ENCODE measurements around the gene G6PD.
"Not testable (repeated sequence)": the region's sequence is repeated elsewhere in the genome, so short reads cannot be mapped to it uniquely, and the experiment has no call there.

G6PD gene

DNA sequence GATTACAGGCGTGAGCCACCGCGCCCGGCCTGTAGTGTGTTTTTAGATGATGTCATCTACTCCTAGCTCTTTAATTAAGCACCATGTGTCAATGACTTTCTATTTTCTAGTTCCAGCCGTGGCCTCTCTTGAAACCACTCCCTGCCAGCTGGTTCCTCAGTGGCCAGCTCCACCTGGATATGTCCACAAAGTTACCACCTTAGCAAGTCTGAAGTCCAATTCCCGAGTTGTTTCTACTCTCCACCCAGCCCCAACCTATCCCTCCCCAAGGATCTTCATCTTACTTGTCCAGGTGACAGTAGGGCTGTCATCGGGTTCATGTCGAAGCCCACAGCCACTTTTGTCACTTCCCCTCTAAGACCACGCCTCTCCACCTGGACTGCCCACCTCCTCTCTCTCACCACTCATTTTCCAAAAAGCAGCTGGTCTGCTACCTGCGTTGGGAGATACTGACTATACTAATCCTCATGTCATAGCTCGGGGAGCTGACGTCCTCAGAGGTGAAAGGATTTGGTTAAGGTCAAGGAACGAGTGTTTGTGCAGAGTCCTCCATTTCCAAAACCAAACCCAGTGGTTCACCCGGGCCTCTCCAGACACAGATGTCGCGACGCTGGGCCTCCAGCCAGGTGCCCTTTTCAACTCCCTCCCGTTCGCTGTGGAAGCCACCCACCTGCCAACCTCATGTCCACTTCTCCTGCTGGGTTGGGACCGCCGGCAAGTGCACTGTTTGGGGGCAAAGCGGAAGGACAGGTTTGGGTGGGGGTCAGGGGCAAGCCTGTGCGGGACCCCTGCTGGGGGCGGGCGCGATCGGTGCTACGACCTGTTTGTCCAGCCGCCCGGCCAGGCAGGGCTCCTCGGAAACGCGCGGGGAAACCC lies 31.3 kb downstream of the G6PD start:
- no peak for DNase-seq (ENCODE audit: low spot score)

DNA sequence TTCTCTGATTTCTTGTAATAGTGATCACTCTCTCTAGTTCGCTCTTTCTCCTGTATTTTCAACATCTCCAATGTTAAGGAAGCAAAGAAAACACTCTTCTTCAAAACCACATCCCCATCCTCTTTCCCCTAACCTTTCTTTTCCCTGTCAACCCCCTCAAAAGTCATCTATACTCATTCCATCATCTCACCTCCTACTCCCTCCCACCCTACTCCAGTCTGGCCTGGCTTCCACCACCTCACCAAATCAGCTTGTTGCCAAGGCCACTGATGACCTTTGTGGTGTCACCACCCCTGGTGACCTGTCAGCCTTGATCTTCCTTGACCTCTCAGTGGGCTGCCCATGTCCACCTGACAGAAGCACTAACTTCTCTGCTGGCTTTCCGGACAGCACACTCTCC lies 32.9 kb downstream of the G6PD start:
- no peak for DNase-seq (ENCODE audit: low spot score)

DNA sequence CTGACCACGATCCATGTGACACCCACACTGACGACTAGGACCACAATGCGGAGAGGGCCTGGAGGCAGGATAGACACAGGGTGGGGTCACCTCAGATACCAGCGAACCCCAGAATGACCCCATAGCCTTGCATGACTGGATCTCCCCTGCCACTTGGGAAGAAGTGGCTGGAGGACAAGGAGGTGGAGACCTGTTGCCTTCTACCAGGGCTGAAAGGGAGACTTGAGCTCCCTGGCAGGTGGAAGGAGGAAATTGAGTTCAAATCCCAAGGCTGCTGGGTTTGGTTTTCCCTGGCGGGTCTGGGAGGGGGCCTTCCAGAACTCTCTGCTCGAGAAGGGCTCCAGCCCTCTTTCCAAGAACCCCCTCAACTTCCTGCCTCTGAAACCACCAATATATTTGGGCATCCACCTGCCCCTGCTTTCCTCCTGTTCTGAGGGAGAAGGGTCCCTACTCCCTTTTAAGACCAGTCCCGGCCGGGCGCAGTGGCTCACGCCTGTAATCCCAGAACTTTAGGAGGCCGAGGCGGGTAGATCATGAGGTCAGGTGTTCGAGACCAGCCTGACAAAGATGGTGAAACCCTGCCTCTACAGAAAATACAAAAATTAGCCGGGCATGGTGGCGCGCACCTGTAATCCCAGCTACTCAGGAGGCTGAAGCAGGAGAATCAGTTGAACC lies 33.6 kb downstream of the G6PD start:
- DNase-seq (ENCODE audit: low spot score): no peak

DNA sequence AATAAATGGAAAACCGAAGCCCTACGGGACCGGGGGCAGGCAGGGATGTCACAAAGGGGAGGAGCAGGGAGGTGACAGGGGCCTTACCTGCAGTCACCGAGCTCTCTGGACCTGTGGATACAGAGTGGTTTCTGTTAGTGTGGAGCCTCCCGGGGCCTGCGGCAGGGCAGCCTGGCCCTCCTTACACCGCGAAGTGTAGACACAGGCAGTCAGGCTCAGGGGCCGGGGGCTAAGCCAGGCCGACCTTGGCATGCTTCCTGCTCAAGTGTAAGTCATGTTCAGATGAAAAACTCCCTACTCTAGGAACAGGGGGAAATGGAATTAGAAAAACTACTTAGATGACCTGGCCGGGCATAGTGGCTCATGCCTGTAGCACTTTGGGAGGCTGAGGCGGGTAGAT lies 34.9 kb downstream of the G6PD start:
- no peak for DNase-seq (ENCODE audit: low spot score)

DNA sequence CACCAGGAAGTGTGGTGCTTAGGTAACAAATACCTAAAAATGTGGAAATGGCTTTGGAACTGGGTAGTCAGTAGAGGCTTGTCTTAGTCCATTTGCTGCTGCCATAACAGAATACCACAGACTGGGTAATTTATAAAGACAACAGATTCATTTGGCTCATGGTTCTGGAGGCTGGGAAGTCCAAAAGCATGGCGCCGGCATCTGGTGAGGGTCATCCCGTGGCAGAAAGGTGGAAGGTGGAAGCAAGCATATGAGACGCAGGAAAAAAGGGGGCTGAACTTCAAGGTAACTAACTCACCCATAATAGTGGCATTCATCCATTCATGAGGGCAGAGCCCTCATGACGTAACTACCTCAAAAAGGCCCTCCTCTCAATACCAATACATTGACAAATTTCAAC lies 37.2 kb downstream of the G6PD start:
- DNase-seq (ENCODE audit: low spot score): no peak

DNA sequence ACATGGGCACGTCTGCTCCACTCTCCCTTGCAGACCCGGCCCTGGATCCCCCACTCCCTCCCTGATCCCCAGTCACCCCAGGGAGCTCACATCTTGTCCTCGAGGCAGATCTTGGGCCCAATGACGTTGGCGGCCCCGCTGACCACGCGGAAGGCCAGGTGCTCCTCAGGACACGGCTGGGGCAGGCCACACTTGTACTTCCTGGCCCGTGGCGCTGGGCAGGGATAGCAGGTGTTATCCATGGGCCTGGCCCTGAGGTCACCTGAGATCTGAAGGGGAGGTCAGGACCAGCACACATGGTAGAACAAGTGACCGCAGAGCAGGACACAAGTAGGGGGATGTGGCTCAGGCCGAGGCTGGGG lies 38.3 kb downstream of the G6PD start:
- no peak for DNase-seq (ENCODE audit: low spot score)

DNA sequence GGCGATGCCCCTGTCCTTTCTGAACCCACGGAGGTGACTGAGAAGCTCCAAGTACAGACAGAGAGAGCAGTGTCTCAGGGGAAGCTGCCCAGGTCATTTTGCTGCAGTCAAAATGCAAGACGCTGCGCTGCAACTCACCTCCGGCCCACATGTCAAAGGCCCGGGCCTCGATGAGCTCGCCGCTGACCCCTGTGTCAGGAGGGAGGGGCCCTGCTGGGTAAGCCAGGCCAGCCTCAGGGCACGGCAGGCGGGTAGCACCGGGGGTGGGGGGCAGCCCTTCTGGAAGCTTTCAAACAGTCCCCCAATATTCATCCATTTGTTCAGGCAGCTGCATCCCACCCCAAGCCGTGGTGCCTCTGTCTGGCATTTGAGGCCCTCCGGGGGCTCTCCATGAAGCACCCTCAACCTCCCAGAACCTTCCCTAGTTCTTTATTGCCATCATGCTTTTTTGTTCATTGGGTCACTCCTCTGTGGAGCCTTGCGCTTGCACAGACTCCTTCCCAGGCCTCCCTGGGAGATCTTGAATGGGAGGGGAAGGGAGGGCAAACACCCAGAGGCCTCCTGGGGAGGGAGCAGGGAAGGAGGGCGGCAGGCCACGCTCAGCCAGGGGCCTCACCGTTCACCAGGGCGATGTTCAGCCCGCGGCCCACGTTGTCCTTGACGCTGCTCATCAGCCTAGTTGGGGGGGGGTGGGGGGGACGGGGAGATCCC lies 38.8 kb downstream of the G6PD start:
- no peak for DNase-seq (ENCODE audit: low spot score)

DNA sequence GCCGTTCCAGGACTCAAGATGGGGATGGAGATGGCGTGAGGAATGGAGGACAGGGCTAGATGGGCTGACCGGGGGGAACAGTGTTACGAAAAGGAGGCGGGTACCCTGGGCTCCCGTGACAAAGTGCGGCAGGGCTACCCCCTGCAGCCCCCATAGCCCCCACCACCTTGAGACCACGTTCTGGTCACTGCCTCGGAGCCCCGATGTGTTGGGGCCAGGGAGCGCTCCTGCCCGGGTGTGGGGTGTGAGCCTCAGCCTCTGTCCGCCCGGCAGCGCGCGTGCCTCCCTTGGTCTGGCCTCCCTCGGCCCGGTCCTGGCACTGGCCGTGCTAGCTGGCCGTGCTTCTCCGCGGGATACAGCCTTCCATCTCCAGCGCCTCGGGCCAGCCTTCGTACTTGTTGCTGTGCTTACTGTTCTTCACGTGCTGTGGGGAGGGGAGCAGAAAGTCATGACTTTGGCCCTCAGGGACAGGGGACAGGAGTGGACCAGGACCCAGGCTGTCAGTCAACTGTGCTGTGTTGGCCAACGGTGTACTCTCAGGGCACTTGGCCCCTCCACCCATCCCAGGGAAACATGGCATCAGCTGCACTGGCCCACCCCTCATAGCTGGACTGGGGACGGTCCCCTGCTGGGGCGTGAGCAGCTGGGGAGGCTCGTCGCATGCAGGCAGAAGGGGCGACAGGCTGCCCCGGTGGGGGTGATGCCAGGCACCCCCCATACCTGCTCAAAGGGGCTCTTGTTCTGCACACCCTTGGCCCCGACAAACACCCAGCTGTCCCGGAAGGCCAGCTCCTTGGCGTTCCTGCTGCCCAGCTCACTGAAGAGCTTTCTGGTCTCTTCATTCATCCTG lies 39.9 kb downstream of the G6PD start:
- no peak for DNase-seq (ENCODE audit: low spot score)

DNA sequence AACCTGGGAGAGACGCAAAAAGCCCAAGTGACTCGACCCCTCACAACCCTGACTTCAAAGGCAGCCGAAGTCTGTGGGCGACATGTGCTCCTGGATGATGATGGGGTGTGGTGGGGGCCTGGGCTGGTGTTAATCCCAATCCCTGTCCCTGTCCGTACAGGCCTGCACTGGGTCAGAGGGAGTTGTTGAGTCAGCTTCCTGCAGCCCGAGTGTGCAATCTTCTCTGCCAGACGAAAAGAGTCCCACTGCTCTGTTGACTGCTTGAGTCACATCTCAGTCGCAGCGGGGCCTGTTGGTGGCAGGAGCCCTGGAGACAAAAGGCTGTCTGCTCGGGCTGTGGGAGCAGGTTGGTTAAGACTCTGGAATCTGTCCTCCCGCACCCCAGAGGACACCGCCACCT lies 40.9 kb downstream of the G6PD start:
- DNase-seq (ENCODE audit: low spot score): no peak

DNA sequence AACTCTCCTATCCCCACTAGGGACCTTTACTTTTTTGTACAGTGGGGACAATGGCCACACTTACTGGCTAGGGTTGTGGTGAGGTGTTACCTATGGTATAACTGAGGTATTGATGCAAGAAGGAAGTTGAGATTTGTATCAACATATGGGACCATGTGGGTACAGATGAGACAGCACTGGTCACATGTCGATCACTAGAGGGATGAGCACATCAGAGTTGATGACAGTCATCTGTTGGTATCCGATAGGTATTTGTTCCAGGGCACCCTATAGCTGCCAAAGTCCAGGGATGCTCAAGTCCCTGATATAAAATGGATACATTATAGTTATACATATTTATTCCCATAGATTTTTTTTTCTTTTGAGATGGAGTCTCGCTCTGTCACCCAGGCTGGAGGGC lies 43.7 kb downstream of the G6PD start:
- DNase-seq (ENCODE audit: low spot score): no peak

DNA sequence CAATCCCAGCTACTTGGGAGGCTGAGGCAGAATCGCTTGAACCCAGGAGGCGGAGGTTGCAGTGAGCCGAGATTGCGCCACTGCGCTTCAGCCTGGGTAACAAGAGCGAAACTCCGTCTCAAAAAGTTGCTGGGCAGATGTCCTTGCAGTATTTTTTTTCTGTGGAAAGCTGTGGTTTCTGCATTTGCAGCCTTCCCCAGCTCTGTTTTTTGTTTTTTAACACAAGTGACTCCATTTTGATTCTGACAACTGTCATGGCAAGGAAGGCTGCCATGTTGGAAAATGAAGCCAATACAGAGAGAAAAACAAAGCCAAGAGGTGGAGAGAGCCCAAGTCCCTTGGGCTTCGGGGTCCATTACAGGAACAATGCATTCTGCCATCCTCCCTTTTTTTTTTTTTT lies 44.5 kb downstream of the G6PD start:
- no peak for DNase-seq (ENCODE audit: low spot score)

DNA sequence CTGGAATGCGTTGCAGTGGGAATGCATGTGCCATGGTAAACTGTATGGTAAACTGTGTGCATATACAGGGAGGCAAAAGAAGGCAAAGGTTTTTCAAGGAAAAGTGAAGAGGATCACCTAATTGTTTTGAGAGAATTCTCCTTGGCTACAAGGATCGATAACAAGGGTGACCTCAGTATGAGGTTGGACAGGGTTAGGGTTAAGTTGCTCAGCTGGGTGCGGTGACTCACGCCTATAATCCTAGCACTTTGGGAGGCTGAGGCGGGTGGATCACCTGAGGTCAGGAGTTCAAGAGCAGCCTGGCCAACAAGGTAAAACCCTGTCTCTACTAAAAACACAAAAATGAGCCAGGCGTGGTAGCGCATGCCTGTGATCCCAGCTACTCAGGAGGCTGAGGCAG lies 45.2 kb downstream of the G6PD start:
- not testable (repeated sequence) for DNase-seq (ENCODE audit: low spot score)

DNA sequence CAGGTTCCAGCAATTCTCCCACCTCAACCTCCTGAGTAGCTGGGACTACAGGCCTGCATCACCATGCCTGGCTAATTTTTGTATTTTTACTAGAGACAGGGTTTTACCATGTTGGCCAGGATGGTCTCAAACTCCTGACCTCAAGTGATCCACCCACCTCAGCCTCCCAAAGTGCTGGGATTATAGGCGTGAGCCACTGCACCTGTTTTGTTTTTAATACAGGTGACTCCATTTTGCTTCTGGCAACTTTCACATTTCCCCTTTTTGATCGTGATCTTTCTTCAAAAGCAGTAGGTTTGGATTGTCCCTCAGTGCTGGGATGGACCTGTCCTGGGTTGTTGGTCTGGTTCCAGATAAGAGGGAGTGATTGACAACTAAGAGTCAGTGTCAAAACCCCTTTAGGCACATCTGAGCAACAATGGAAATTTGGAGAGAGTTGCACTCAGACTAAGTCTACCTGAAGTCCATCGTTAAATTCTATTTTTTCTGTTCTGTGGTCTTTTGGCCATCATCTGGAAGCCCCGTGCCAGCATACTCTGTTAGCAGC lies 50.0 kb downstream of the G6PD start:
- DNase-seq (ENCODE audit: low spot score): not testable (repeated sequence)

DNA sequence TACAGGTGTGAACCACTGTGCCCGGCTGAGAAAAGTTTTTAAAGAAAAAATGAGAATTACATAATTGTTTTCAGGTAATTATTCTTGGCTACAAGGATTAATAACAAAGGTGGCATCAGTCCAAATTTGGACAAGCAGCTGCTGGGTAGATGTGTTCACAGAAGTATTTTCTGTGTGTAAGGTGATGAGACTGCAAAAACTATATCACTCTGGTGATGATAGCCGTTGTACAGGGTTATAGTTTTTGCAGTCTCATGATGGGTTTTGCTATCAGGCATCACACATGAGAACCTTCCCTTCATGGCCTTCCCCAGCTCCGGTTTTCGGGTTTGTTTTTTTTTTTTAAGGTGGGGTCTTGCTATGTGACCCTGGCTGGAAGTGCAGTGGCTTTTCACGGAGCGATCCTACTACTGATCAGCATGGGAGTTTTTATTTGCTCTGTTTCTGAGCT lies 51.1 kb downstream of the G6PD start:
- DNase-seq (ENCODE audit: low spot score): no peak

DNA sequence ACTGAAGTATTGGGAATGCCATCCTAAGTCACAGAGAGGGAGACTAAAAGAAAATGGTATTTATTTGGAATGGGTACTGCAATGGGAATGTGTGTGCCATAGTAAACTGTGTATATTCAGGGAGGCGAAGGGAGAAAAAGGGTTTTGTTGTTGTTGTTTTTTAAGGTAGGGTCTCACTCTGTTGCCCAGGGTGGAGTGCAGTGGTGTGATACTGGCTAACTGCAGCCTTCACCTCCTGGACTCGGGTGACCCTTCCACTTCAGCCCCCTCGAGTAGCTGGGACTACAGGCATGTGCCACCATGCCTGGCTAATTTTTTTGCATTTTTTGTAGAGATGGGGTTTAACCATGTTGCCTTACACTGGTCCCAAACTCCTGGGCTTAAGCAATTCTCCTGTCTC lies 51.9 kb downstream of the G6PD start:
- no peak for DNase-seq (ENCODE audit: low spot score)

DNA sequence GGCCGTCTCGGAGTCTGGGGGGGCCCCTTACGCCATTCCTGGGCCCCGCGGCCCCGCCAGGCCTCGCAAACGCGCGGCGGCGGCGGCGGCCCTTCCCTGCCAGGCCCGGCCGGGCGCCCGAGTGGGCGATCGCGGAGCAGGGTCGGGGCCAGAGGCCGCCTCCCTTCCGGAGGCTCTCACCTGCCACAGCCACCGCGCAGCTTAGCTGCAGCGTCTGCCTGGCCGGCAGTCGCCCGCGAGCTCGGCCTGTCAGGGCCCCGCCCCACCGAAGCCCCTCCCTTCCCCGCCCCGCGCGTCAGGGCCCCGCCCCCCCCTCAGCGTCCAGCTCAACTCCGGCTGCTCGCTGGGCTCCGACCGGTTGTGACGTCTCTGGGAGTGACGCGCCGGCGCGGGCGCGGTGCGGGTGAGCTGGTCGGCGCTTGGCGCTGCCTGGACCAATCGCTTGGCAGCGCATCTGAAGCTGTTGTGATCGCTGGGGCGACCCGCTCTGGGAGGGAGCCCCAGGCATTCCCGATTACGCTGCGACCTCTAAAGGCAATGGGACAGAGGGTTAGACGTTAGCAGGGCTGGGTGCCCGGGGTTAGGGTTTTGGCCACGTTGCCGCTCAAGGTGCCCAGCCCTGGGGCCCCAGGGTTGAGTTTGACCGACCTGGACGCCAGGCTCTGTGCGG lies 56.1 kb downstream of the G6PD start, which contains the start of gene SLC10A3:
SLC10A3 (minus strand) TSS at position 216 of the 670 bp plus-strand sequence. CDS start 1,689 bp downstream, outside the sequence.
- DNase-seq (ENCODE audit: low spot score): peak; percentile 93

DNA sequence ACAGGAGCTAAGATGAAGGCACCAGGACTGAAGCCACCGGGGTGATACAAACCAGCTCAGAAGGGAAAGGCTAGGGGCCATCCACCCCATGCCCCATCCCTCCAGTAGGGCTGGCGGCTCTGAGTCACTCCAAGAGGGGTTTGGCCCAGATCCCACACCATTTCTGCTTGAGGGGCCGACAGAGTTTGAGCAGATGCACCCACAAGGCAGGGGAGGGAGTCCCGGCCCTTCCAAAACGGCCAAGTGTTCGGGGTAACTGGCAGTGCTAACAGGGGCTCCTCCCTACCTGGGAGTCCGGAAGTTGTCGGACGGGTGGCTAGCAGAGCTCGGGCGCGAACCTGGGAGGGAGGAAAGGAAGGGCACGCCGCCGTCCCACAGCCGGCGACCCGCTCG lies 56.6 kb downstream of the G6PD start:
- no peak for DNase-seq (ENCODE audit: low spot score)

DNA sequence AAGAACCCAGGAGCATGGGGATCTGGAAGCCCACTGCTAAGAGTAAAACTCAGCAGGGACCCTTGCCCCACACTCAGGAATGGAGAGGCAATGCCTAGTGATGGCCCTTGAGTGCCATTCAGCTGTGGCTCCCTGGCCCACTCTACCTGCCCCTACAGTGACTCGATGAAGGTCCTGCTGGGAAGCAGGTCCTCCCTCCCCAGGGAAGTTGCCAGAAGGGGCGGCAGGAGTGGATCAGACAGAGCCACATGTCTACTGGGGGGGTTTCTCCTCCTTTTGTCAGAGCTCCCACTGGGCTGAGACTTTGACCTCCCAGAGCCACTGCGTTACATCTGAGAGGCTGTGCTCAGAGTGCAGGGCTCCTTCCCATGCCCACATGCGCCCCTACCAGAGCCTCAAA lies 57.5 kb downstream of the G6PD start:
- no peak for DNase-seq (ENCODE audit: low spot score)

DNA sequence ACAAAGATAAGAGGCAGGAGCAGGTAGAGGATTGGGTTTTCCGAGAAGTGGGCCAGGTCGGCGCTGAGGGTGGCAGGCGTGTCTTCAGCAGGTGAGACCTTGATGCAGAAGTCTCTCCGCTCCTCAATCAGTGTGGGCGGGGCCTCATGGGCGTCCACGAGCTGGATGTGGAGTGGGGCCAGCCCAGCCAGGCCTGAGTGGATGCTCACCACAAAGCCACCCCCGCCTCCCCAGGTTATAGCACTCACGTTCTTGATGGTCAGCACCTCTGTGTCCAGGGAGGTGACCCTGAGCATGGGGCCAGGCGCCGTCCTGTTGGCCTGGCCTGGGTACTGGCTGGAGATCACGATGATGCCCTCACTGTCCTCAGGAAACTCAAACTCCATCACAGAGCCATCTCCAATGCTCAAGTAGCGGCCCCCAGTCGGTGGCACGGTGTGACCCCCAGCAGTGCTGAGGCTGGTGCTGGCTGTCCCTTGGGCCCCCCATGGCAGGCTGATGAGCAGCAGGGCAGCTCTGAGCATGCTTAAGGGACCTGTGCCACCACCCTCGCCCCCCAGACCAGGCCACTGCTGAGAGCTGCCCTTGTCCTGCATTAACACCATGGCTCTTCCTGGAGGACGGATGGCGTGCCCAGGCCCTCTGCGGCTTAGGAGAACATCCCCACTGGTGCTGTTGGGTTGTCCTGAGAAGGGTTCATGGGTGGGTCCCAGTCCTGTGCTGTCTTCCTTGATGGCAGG lies 58.1 kb downstream of the G6PD start:
- no peak for DNase-seq (ENCODE audit: low spot score)

DNA sequence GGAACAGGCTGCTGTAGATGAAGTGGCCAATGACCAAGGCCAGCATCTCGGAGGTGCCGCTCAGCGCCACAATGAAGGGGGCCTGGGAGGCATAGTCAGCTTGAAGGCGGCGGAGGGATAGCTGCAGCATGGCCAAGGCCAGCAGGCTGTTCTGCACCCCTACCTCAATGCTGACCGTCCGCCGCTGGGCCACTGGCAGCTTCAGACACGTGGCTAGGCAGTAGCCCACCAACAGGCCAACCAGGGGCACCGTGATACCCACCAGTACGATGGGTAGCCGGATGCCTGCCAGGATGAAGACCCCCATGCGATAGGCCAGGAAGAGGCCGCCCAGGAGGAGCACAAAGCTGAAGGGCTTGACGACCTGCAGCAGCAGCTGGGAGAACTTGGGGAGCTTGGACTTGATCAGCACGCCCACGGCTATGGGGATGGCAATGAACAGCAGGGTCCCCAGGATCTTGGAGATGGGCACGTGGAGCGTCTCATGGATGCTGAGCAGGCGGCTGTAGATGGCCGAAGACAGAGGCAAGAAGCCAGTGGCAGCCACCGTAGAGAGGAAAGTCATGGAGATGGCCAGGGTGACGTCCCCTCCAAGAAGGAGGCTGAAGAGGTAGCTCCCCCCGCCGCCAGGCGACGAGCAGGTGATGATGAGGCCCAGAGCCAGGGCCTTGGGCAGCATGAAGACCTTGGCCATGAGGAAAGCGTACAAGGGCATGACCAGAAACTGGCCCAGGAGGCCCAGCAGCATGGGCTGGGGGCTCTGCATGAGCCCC lies 58.9 kb downstream of the G6PD start:
- no peak for DNase-seq (ENCODE audit: low spot score)

Measured in D341Med (cell line).